Cerebellar nuclear complex (tissue), 1 donor: ENCODE measurements around the gene IAH1.
"Not testable (repeated sequence)": the region's sequence is repeated elsewhere in the genome, so short reads cannot be mapped to it uniquely, and the experiment has no call there.

Experiments
- DNase-seq, 2 experiments: peaks; one replicate each; lab custom pipeline; 2025; lab: John Stamatoyannopoulos, UW

IAH1 gene

GRCh38 chr2:9473308-9473984 lies 905 bp upstream of the IAH1 start:
- no peak for DNase-seq

DNA sequence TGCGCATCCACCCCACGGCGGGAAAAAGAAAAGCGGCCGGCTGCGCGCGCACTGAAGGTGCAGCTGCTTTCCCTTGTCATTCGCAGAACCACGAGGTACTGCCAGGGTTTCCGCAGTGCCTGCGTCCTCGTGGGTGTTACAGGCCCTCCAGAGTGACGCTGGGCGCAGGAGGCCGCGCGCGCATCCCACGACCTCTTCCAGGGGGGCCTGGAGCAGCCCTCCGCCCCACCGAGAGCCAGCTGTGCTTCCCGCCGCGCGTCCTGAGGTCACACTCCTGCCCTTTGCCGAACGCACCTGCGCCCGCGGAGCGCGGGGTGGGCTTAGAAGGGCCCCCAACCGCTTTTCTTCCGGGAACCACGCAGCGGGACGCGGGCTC lies 378 bp upstream of the IAH1 start:
- no peak for DNase-seq

GRCh38 chr2:9477914-9478313 lies 3.6 kb downstream of the IAH1 start:
- DNase-seq = no peak

- no peak for DNase-seq
Observed at GRCh38 chr2:9478526-9478925, 4.2 kb downstream of the IAH1 start.

DNA sequence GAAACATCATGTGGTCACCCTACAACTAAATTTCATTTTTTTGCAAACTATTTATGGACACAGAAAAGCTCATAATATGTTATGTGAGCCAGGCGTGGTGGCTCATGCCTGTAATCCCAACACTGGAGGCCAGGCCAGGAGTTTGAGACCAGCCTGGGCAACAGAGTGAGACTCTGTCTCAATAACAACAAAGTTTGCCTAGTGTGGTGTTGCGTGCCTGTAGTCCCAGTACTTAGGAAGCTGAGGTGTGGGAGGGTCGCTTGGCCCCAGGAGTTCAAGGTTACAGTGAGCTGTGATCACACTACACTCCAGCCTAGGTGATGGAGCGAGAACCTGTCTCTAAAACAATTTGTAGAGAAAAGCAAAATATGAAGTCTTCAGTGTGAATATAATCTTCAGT lies 5.8 kb downstream of the IAH1 start:
- DNase-seq = no peak

DNA sequence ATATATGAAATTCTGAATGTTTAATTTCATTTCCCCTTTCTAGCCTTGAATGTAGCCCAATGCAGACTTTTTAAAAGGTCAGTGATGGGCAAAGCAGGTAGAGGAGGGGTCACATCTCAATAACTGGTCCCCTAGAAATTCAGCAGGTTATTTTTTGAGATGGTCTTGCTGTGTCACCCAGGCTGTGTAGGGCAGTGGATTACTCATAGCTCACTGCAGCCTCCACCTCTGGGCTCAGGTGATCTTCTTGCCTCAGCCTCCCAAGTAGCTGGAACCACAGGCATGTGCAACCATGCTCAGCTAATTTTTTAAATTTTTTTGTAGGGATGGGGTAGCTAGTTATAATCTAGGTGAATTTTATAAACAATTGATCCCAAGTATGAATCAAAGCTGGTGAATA lies 8.8 kb downstream of the IAH1 start:
- no peak for DNase-seq

GRCh38 chr2:9484533-9484932 lies 10.2 kb downstream of the IAH1 start:
- no peak for DNase-seq

- no peak for DNase-seq
Observed at GRCh38 chr2:9488583-9489547, 14.5 kb downstream of the IAH1 start.

GRCh38 chr2:9490789-9491188 lies 16.4 kb downstream of the IAH1 start:
- DNase-seq = no peak

GRCh38 chr2:9492927-9493326 lies 18.6 kb downstream of the IAH1 start:
- no peak for DNase-seq

DNA sequence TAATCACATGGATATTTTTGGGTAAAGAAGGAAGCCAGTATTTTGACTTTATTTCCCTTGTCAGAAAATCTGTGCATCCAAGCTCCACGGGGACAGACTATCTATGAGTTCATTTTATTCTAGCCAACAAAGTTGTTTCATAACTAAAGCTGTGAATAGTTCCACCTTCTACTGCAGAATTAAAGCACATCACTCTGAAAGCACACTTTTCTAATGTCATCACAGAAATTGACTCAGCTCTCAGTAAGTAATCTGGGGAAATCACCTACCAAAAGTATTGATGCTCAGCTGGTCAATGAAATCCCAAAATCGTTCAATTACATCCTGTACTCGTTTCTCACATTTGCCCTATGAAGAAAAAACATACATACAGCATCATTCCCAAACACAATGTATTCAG lies 19.1 kb downstream of the IAH1 start:
- DNase-seq = no peak

DNA sequence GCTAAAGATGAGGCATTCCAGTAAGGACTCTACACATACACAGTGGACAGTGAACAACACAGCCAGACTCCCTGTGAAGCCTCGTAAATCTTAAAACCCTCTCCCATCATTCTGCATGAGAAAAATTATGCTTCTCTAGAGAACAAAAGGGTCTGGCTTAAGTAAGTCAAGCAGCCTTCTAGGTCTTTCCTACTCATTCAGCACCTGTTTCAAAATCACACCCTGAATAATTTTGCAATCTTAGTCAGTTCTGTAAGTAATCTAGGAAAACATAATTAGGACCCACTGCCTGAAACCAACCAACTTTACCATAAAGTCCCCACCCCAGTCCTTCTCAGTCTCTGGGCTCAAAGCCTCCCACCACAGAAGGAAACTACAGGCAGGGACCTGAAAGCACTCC lies 19.7 kb downstream of the IAH1 start:
- no peak for DNase-seq

- DNase-seq = no peak
Observed at GRCh38 chr2:9497017-9497416, 22.7 kb downstream of the IAH1 start.

GRCh38 chr2:9498210-9498609 lies 23.9 kb downstream of the IAH1 start:
- no peak for DNase-seq

DNA sequence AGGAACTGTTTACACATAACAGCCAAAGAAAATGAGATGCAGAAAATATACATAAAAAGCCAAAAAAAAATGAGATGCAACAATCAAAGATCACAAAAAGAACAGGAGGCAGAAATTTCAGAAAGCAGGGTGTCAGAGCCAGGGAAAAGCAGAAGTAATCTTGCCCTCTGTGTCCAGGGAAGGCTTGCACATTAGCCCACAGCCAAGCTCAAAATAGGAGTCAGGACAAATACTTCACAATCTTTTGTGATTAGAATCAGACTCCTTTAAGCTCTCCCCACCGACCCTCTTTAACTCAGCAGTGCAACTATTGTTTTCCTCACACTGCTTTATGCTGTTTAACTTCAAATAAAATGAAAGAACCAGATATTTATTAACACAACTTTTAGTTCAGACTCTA lies 34.6 kb downstream of the IAH1 start:
- no peak for DNase-seq

- DNase-seq = not testable (repeated sequence)
Observed at GRCh38 chr2:9513946-9514345, 39.6 kb downstream of the IAH1 start.

GRCh38 chr2:9517118-9517782 lies 42.9 kb downstream of the IAH1 start:
- no peak for DNase-seq

DNA sequence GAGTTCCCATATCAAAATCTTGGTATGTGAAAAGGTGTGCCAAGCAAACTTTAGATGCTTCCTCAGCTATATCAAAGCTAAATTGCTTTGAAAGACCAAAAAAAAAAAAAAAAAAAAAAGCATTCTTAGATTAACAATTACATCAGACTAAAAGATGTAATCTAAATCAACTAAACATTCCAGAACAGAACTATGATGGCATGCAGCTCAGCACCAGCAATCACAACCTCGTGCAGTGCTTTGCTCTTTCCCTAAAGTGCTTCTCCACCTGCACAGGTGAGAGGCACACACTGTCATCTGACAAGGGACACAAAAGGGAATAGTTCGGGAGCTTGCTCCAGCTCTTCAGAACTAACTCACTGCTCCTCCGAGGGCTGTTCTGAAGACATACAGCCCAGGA lies 43.8 kb downstream of the IAH1 start:
- no peak for DNase-seq

GRCh38 chr2:9518780-9519179 lies 44.4 kb downstream of the IAH1 start:
- DNase-seq = no peak

GRCh38 chr2:9519250-9519649 lies 44.9 kb downstream of the IAH1 start:
- DNase-seq = no peak

- no peak for DNase-seq
Observed at GRCh38 chr2:9524291-9524690, 49.9 kb downstream of the IAH1 start.

DNA sequence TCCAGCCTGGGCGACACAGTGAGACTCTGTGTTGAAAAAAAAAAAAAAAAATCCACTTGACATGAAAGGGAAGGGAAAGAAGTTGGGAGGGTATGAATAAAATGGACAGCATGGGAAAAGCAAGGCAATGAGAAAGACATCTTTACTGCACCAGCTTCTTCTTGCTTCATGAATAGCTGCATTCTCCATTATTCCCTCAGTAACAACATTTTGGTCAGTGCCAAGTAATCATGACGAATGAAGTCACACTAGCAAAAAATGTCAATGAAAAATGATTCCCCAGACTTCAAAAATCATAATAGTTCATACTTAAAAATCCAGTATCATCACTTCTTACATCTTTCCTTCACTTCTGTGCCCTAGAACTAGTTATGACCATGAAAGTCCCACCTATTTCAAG lies 50.9 kb downstream of the IAH1 start:
- no peak for DNase-seq
